ENCODE data around the gene NCR2.

The NCR2 gene

DNA sequence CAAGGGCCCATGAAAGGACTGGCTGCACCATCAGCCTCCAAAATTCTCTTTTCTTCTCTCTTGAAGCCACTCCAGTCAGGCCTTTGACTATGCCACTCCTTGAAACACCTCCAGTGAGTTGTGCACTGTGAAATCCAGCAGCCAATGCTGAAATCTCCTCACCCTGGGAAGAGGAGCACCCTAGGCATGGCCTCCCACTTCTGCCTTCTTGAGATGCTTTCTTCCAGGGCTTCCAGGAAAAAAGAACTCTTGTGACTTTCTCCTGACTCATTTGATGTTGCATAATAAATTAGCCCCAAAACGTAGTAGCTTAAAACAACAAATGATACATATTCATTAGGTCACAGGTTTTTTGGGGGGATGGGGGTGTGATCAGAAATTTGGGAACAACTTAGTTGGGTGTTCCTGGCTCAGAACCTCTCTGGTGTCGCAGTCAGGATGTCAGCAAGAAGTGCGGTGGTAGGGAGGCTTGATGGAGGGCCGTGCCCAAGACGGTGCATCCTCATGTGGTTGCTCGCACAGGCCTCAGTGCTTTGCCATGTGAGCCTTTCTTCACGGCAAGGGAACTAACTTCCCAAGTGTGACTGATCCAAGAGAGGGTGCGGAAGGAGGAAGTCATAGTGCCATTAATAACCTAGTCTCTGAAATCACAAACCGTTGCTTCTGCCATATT lies 12.1 kb downstream of the NCR2 start:
- no peak overlapping the region for H3K27ac ChIP-seq
- TF ChIP-seq ZFX (IDR thresholded peaks at IDR 0.05) (no peak), CTCF (conservative IDR thresholded peaks at IDR 0.05) (no peak)

DNA sequence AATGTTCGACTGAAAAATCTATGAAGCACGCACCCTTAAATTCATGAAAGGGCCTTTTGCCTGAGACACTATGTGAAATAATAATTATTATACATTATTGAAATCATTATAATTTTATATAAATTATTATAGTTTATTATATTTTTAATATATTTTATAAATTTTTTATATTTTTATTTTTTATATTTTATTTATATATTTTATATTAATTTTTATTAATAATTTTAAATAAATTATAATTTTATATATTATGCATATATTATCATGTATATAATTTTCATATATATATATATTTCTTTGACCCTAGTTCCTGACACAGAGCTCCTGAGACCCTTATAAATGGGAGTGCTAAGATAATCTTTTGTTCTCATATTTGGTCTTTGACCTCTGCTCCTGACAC lies 13.5 kb downstream of the NCR2 start:
- TF ChIP-seq CTCF (conservative IDR thresholded peaks at IDR 0.05), result no peak
- no peak for TF ChIP-seq ZFX (IDR thresholded peaks at IDR 0.05)
- H3K27ac ChIP-seq, result no peak overlapping the region

GRCh38 chr6:41352396-41352795 lies 17.0 kb downstream of the NCR2 start:
- TF ChIP-seq ZFX (IDR thresholded peaks at IDR 0.05) (no peak), CTCF (conservative IDR thresholded peaks at IDR 0.05) (no peak)
- no peak overlapping the region for H3K27ac ChIP-seq

- TF ChIP-seq ZFX (IDR thresholded peaks at IDR 0.05) (no peak), CTCF (conservative IDR thresholded peaks at IDR 0.05) (no peak)
- H3K27ac ChIP-seq, result no peak overlapping the region
Measured at GRCh38 chr6:41352907-41353306, 17.5 kb downstream of the NCR2 start.

DNA sequence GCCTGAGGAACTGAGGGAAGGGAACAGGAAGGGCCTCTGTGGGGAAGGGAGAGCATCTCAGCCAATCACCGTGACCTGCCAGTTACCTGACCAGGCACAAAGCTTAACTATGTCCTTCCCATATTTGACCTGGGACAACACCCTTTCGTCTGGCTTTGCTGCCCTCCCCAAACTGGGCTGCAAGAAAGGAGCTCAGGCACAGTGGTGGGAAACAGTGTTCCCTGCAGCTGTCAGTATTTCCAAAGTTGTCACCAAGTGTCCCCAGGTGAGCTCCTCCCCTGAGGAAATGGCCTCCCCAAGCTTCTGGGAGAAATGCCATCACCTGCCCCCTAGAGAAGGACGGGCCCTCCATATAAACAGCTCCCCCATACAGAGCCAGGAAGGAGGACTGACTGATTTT lies 17.9 kb downstream of the NCR2 start:
- no peak for TF ChIP-seq ZFX (IDR thresholded peaks at IDR 0.05)
- TF ChIP-seq CTCF (conservative IDR thresholded peaks at IDR 0.05), result no peak
- no peak overlapping the region for H3K27ac ChIP-seq

DNA sequence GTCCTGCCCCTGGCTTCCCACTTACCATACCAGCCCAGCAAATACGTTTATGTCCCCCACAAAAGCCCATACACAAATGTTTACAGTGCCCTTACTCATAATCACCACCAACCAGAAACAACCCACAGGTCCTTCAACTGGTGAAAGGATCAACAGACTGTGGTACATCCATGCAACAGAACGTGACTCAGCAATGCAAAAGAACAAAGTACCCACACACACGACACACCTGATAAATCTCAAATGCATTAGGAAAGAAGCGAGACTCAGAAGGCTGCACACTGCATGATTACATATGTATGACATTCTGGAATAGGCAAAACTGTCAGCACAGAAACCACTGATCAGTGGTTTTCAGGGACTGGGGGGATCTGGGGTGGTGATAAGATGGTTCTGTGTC lies 20.5 kb downstream of the NCR2 start:
- no peak overlapping the region for H3K27ac ChIP-seq
- no peak for TF ChIP-seq ZFX (IDR thresholded peaks at IDR 0.05)

GRCh38 chr6:41356825-41357224 lies 21.4 kb downstream of the NCR2 start:
- no peak for TF ChIP-seq ZFX (IDR thresholded peaks at IDR 0.05)
- peak; percentile 26 for TF ChIP-seq CTCF (conservative IDR thresholded peaks at IDR 0.05)
- no peak overlapping the region for H3K27ac ChIP-seq

GRCh38 chr6:41358503-41358902 lies 23.1 kb downstream of the NCR2 start:
- H3K27ac ChIP-seq, result no peak overlapping the region
- TF ChIP-seq ZFX (IDR thresholded peaks at IDR 0.05) (no peak), CTCF (conservative IDR thresholded peaks at IDR 0.05) (no peak)

Data from C4-2B (cell line).